ENCODE measurements around the gene CENPO.

CENPO gene

GRCh38 chr2:24814516-24814915, 21.3 kb downstream of the CENPO start:
- ChIA-PET CTCF (interaction anchor here (1.2 to 1.3 kb wide), 4 partner anchors 13 to 405 kb away, joined by 3 to 5 read pairs (median 4); no protein-coding TSS in a partner anchor), POLR2A (no interaction called here)

GRCh38 chr2:24815171-24815570, 21.9 kb downstream of the CENPO start:
- ChIA-PET CTCF (interaction anchor here (1.2 to 1.3 kb wide), 4 partner anchors 12 to 405 kb away, joined by 3 to 11 read pairs (median 4); no protein-coding TSS in a partner anchor), POLR2A (no interaction called here)
- no peak for DNase-seq (ENCODE audit: extremely low spot score)
- no peak for TF ChIP-seq CTCF (IDR thresholded peaks at IDR 0.05; ENCODE audit: control extremely low read depth, extremely low read depth, low read depth, missing control alignments)

More at GRCh38 chr2:24814516-24814915, 21.3 kb downstream of the CENPO start:
- DNase-seq (ENCODE audit: extremely low spot score): no peak
- TF ChIP-seq CTCF (IDR thresholded peaks at IDR 0.05; ENCODE audit: control extremely low read depth, extremely low read depth, low read depth, missing control alignments): no peak

GRCh38 chr2:24816404-24816803, 23.2 kb downstream of the CENPO start:
- no peak for DNase-seq (ENCODE audit: extremely low spot score)
- ChIA-PET POLR2A (no interaction called here), CTCF (interaction anchor here (0.9 to 1.3 kb wide), 2 partner anchors 11 to 394 kb away, joined by 4 to 11 read pairs; no protein-coding TSS in a partner anchor)
- no peak for TF ChIP-seq CTCF (IDR thresholded peaks at IDR 0.05; ENCODE audit: control extremely low read depth, extremely low read depth, low read depth, missing control alignments)

- TF ChIP-seq CTCF (IDR thresholded peaks at IDR 0.05; ENCODE audit: control extremely low read depth, extremely low read depth, low read depth, missing control alignments): no peak
- DNase-seq (ENCODE audit: extremely low spot score): no peak
- CTCF ChIA-PET: no interaction called here
- POLR2A ChIA-PET: no interaction called here
These were observed 23.7 kb downstream of the CENPO start for GRCh38 chr2:24816884-24817283.

GRCh38 chr2:24818721-24819167, 25.5 kb downstream of the CENPO start:
- ChIA-PET CTCF (interaction anchor here (1.0 to 2.6 kb wide), 7 partner anchors 9 to 409 kb away, joined by 3 to 21 read pairs (median 4); partner anchors contain the start of genes CENPO and PTRHD1), POLR2A (interaction anchor here (0.5 kb wide), 1 partner anchor 364 kb away, joined by 4 read pairs; no protein-coding TSS in a partner anchor)
- no peak for DNase-seq (ENCODE audit: extremely low spot score)
- no peak for TF ChIP-seq CTCF (IDR thresholded peaks at IDR 0.05; ENCODE audit: control extremely low read depth, extremely low read depth, low read depth, missing control alignments)

GRCh38 chr2:24819442-24820174, 26.4 kb downstream of the CENPO start:
- no peak for TF ChIP-seq CTCF (IDR thresholded peaks at IDR 0.05; ENCODE audit: control extremely low read depth, extremely low read depth, low read depth, missing control alignments)
- ChIA-PET POLR2A (no interaction called here), CTCF (interaction anchor here (1.2 to 2.6 kb wide), 6 partner anchors 8 to 410 kb away, joined by 3 to 21 read pairs (median 4); partner anchors contain the start of genes CENPO and PTRHD1)
- no peak for DNase-seq (ENCODE audit: extremely low spot score)
